CD4-positive, alpha-beta T cell treated with Interleukin-2 at 100 ng/mL for 4 hours (primary cell): ENCODE results near the gene CUEDC1.

Experiments
- DNase-seq: peaks from one replicate; pipeline ENCODE4 v3.0.0-alpha.2; 2020; ENCODE audit warnings: low spot score

The CUEDC1 gene

DNA sequence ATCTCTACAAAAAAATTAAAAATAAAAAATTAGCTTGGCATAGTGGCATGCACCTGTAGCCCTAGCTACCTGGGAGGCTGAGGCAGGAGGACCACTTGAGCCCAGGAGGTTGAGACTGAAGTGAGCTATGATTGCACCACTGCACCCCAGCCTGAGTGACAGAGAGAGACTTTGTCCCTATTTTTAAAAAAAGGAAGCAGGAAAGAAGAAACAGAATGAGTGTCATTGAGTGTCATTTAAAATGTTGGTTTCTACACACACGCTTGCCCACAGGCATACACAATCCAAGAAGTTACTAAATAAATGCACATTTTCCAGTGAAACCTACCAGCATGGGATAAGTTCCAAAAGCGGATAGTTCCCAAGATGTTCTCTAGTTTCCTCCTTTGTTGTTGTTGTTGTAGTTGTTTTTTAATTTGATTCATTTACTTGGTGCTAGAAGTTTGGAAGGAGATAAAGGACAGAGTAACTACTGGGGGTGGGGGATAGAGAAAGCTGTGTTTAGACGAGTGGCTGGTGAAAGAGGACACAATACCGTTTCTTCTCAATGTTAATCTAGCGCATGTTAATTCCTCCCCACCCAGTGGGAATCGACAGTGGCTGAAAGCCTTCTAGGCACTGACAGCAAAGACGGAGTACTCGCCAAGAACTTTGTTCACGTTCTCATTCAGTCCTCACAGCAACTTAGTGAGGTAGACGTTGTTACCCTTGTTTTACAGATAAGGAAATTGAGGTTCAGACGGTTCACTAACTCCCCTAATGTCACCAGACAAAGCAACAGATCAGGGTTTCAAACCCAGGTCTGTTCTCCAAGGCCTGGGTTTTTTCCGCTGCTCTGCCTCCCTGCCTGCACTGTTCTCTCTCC lies 122.7 kb downstream of the CUEDC1 start:
- DNase-seq, result no peak

DNA sequence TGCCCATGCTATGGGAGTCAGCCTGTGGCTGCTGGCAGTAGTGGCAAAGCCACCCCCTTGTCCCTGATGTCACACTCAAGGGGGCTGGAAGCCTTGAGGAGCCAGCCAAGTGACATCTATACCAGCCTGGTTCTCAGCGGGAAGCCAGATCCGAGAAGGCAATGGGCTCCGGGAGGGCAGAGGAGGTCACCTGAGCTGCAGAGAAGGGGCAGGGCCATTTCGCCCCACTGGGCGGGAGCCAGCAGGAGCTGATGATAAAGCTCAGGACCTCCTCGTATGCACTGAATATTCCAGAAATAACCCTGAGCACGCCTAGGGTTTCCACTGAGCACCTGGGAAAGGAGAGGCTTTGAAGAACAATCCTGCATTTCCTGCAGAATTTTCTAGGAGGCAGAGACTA lies 124.3 kb downstream of the CUEDC1 start:
- DNase-seq, result no peak

DNA sequence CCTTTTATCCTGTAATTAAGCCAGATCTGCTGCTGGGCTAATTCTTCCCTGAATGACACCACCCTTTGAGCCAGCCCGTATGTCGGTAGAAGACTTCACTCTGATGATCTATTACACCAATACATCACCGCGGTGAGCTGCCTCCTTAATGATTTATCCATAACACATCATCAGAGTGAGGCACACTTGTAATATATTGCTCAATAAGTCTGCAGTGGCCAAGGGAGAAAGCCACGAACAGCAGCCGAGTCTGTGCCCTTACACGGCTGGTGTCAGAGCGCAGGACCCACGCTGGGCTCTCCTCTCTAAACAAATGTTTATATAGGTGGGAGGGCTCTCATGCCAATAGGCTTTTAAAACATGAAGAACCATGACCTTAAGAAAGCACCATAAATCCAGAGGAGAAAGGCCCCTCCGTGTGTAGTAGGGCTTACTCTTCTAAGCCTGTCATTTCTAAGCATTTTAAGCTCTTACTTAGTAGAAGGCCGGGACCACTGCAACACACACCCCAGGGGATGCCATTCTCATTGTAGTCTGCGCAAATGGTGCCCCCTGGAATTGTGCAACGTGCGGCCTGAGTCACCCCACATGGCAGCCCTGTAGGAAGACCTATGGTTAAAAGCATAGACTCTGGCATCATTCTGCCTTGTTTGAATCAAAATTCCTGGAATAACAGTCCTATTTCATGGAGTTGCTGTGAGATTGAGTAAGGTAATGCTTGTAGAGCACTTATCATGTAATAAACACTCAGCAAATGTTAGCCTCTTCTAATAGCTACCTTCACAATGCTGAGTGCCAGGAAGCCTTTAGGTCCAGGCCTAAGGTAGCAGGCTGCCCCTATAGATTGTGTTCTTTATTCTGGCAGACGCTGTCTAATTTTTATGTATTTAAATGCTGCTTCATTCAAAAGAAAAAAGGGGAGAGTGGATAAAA lies 131.5 kb downstream of the CUEDC1 start:
- DNase-seq, result no peak

DNA sequence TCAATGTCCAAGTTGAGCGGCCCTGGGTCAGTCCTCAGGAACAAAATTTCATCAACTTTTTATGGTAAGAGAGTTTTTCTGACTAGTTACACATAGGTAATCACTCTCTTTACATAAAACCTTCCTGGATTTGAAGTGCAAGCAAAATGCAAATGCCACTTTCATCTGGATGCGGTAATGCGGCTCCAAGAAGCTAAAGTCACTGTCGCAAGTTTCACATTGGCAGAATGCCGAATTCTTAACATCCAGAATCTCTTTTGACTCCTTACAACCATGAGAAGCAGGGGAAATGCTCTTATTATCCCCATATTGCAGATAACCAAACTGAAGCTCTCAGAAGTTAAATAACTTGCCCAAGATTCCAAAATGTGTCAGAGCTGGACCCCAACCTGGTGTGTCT lies 135.3 kb downstream of the CUEDC1 start:
- DNase-seq, result no peak

DNA sequence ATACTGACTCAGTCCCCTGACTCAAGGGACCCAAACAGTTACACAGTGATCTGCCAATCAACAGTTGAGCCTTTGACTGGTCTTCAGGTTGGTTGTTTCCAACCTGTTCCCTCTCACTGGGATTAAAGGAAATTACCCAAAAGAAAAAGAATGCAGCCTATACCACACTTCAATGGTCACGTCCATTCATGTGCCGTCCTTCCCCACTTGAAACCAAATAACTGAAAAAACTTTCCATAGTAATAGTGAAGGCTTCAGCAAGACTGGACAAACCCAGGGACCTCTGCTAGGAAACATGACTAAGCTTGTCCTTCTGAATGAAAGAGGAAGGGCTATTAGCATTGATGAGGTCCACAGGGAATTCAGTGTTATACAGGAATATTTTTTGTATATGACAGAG lies 135.9 kb downstream of the CUEDC1 start:
- DNase-seq, result no peak

DNA sequence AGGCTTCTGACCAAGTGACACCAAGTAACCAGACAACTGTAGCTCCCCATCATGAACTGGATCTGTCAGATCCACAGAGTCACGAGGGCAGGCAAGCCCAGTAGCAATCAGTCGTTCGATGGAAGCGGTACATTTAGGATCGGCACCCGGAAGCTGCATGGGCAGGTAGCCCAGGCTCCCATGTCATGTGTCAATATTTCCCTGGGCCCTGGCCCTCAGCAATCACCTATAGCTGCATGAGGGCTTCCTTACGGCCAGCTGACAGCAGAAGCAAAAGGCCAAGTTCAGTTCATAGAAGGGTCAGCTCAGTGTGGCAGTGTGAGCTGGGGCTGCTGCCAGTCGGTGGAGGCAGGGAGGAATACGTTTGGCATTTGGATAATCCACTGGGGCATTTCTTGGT lies 137.1 kb downstream of the CUEDC1 start:
- DNase-seq, result no peak

DNA sequence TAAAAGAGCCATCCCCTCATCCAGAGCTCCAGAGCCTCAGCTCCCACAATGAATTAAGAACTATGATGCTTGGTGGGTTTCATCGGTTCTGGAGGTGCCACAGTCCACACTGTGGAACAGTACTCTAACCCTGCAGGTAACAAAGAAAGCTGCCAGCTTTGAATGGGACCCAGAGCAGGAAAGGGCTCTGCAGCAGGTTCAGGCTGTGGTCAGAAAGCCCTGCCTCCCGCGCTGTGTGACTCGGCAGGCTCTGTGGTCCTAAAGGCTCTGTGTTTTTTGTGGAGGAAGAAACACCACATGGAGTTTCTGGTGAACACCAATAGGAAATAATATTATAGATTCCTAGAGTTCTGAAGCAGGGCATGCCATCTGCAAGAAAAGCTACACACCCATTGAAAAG lies 137.9 kb downstream of the CUEDC1 start:
- no peak for DNase-seq

DNA sequence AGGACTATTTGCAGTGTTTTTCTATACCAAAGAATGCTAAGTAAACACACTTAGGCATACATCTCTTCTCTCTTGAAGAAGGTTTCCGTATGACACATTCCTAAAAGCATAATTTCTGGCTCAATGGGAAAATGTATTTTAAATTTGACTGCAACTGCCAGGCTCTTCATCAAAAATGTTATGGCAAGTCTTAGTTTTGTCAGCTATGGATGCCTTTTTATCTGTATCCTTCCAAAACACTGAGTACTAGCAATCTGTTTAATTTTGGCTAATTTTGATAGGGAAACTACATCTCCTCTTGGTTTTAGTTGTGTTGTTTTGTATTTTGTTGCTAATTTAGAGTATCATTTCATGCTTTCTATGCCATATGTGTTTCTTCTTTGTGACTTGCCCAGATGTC lies 140.8 kb downstream of the CUEDC1 start:
- no peak for DNase-seq

DNA sequence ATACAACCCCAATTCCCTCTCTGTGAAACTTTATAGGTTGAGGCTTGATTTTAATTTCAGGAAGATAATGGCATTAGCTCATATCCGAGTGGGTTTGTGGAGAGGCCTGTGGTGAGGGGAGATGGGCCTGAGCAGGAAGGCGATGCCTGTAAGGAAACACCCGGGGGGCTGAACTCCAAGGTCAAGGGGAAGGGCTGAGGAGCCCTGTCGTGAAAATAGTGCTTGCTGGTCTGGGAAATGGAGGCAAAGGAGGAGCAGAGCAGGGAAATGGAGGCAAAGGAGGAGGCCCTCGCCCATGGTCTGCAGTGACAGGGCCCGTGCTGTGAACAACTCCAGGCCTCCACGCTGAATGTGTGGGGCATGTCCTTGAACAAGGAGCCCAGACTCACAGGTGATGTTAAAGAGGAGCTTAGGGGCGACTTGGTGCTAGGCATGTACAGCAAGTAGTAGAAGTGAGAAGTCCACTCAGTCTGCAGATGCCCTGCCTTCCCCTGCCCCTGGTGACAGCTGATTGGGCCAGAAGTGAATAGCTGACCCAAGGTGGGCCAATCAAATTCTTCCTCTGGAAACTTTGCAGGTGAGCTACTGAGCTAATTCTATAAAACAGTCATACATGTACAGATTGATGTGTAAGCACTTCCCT lies 143.5 kb downstream of the CUEDC1 start:
- DNase-seq, result no peak
